ENCODE data around the gene CCNQ. TPM values are rescaled to one million over a fixed set of nuclear protein-coding genes. Genes with fewer than 3 reads are reported as not detected.

Gene CCNQ
- total RNA-seq, 3 donors from 2014 or later = 23.9 to 42.6 (median 39.7) TPM

- no peak for TF ChIP-seq POLR2A (IDR thresholded peaks at IDR 0.05)
- no peak for TF ChIP-seq POLR2AphosphoS5 (IDR thresholded peaks at IDR 0.05)
- no peak for TF ChIP-seq CTCF (IDR thresholded peaks at IDR 0.05)
- H3K27ac ChIP-seq = no peak overlapping the region
- no peak overlapping the region for H3K4me3 ChIP-seq
- intact Hi-C loops (cut with DNase I; ENCODE audit: low total_unique reads) = no loop called here
- H3K27me3 ChIP-seq = peaks cover 0 to 62% of the 10 kb centered on the region in 2 donors
- DNase-seq (ENCODE audit: low spot score in 2 of 2) = no peak
- H3K36me3 ChIP-seq = no peaks in the 10 kb centered on the region
- peaks cover 0 to 3% of the 10 kb centered on the region in 2 donors for H3K9me3 ChIP-seq
- no peaks in the 10 kb centered on the region for H3K4me1 ChIP-seq
Measured at GRCh38 chrX:153546386-153546785, 52.6 kb downstream of the CCNQ start.

GRCh38 chrX:153544727-153545126 is 54.2 kb downstream of the CCNQ start:
- intact Hi-C loops (cut with DNase I; ENCODE audit: low total_unique reads) = no loop called here
- Histone ChIP-seq H3K36me3 (no peaks in the 10 kb centered on the region), H3K27me3 (peaks cover 0 to 79% of the 10 kb centered on the region in 2 donors), H3K4me3 (no peak overlapping the region), H3K9me3 (peaks cover 0 to under 1% of the 10 kb centered on the region in 2 donors), H3K27ac (no peak overlapping the region), H3K4me1 (no peaks in the 10 kb centered on the region)
- DNase-seq (ENCODE audit: low spot score in 2 of 2) = no peak
- TF ChIP-seq POLR2A (IDR thresholded peaks at IDR 0.05) (no peak), CTCF (IDR thresholded peaks at IDR 0.05) (no peak), POLR2AphosphoS5 (IDR thresholded peaks at IDR 0.05) (no peak)

GRCh38 chrX:153539979-153540358 is 59.0 kb downstream of the CCNQ start:
- intact Hi-C loops (cut with DNase I; ENCODE audit: low total_unique reads) = no loop called here
- no peak for DNase-seq (ENCODE audit: low spot score in 2 of 2)
- Histone ChIP-seq H3K27ac (no peak overlapping the region), H3K4me3 (no peak overlapping the region), H3K4me1 (no peaks in the 10 kb centered on the region), H3K27me3 (peaks cover 0 to 81% of the 10 kb centered on the region in 2 donors), H3K9me3 (no peaks in the 10 kb centered on the region), H3K36me3 (no peaks in the 10 kb centered on the region)
- TF ChIP-seq CTCF (IDR thresholded peaks at IDR 0.05) (no peak), POLR2A (IDR thresholded peaks at IDR 0.05) (no peak)

- Histone ChIP-seq H3K27me3 (peaks cover 0 to 77% of the 10 kb centered on the region in 2 donors), H3K27ac (no peak overlapping the region), H3K4me1 (no peaks in the 10 kb centered on the region), H3K4me3 (no peak overlapping the region), H3K36me3 (no peaks in the 10 kb centered on the region), H3K9me3 (no peaks in the 10 kb centered on the region)
- TF ChIP-seq CTCF (IDR thresholded peaks at IDR 0.05) (peak; percentile 40 to 65 (median 60)), POLR2AphosphoS5 (IDR thresholded peaks at IDR 0.05) (no peak), POLR2A (IDR thresholded peaks at IDR 0.05) (no peak)
- DNase-seq (ENCODE audit: low spot score in 2 of 2) = peak in 1 of 2 donors; percentile 56
- intact Hi-C loops (cut with DNase I; ENCODE audit: low total_unique reads) = no loop called here
Measured at GRCh38 chrX:153539171-153539978, 59.6 kb downstream of the CCNQ start.

- TF ChIP-seq POLR2A (IDR thresholded peaks at IDR 0.05) = no peak
- TF ChIP-seq CTCF (IDR thresholded peaks at IDR 0.05) = no peak
- no peak for TF ChIP-seq POLR2AphosphoS5 (IDR thresholded peaks at IDR 0.05)
- no peaks in the 10 kb centered on the region for H3K9me3 ChIP-seq
- no peak overlapping the region for H3K27ac ChIP-seq
- DNase-seq (ENCODE audit: low spot score in 2 of 2) = no peak
- H3K4me1 ChIP-seq = no peaks in the 10 kb centered on the region
- no peaks in the 10 kb centered on the region for H3K36me3 ChIP-seq
- H3K27me3 ChIP-seq = peaks cover 0 to 77% of the 10 kb centered on the region in 2 donors
- intact Hi-C loops (cut with DNase I; ENCODE audit: low total_unique reads) = no loop called here
- no peak overlapping the region for H3K4me3 ChIP-seq
Measured at GRCh38 chrX:153538424-153538823, 60.5 kb downstream of the CCNQ start.
